Measurements from ENCODE around the gene RPRML.

- TF ChIP-seq POLR2AphosphoS5 (IDR thresholded peaks at IDR 0.05) (no peak), POLR2A (IDR thresholded peaks at IDR 0.05) (no peak)
Measured at GRCh38 chr17:46994993-46995392, 15.9 kb upstream of the RPRML start.

All from spleen (tissue), 3 donors.